Muscle of arm (tissue), 12 donors: ENCODE measurements around the gene MAMSTR. TPM values are rescaled to one million over a fixed set of nuclear protein-coding genes. Genes with fewer than 3 reads are reported as not detected.
"Not testable (repeated sequence)": the region's sequence is repeated elsewhere in the genome, so short reads cannot be mapped to it uniquely, and the experiment has no call there.

Experiments used
- DNase-seq: peaks from one replicate; pipeline ENCODE4 v3.0.0-alpha.2; 2013
- polyA plus RNA-seq, 12 donors: library from polyadenylated mRNA; unstranded; fragments of 120-200 nt; gene quantifications; one replicate each; pipeline ENCODE4 v1.2.1, GENCODE V29; 2013; ENCODE audit not compliant: insufficient read length in 12 of 12

MAMSTR gene
- polyA plus RNA-seq, 12 donors, result 56.7 to 184 (median 98.5) TPM; not detected in 1

GRCh38 chr19:48693629-48694028 is 25.9 kb downstream of the MAMSTR start:
- not testable (repeated sequence) for DNase-seq

GRCh38 chr19:48689449-48689848 is 30.1 kb downstream of the MAMSTR start:
- DNase-seq, result no peak

DNA sequence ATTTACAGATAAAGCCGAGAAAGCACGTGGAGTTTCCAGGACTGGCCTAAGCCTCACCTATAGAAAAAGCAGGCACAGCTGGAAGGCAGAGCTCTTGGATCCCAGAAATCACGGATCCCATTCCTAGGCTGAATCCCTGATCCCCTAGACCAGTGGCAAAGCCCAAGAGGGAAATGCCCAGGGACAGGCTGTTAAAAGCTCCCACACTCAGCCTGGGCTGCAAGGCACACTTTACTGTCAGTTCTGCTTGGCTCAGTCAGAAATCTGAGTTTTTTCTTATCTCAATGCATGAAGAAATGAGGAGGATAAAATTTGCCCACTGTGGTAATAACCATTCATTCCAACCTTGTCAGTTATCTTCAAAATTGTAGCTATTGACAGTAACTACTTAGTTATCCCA is 31.7 kb downstream of the MAMSTR start:
- DNase-seq, result no peak

DNA sequence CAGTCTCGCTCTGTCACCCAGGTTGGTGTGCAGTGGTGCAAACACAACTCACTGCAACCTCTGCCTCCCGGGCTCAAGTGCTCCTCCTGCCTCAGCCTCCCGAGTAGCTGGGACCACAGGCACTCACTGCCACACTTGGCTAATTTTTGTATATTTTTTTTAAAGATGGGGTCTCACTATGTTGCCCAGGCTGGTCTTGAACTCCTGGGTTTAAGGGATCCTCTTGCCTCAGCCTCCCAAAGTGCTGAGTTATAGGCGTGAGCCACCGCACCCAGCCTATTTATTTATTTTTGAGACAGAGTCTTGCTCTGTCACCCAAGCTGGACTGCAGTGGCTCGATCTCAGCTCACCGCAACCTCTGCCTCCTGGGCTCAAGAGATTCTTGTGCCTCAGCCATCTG is 32.9 kb downstream of the MAMSTR start:
- DNase-seq, result not testable (repeated sequence)

DNA sequence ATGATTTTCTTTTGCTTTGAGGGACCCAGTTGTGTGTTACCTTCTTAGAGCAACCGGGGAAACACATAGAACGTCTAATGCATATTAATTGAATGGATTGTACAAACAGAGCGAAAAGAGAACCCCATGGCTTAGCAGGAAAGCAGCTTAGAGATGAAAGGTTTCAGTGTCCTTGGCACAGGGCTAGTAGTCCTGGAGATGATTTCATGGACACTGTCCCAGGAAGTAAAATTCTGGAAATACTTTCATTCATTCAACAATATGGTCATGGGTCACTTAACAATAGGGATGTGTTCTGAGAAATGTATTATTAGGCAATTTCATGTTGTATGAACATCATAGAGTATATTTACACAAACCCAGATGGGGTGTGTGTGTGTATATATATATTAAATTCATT is 33.4 kb downstream of the MAMSTR start:
- DNase-seq, result no peak

DNA sequence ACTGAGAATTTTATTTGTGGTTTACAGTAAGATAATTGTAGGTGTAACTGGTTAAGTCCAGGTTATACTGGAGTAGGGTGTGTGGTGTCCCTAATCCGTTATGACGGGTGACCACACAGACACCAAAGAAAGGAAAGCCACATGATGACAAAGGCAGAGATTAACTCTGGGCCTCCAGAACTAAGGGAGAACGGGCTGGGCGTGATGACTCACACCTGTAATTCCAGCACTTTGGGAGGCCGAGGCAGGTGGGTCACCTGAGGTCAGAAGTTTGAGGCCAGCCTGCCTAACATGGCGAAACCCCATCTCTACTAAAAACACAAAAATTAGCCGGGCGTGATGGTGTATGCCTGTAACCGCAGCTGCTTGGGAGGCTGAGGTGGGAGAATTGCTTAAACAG is 33.9 kb downstream of the MAMSTR start:
- DNase-seq, result no peak

- peak; percentile 73 for DNase-seq
These were observed 36.2 kb downstream of the MAMSTR start for GRCh38 chr19:48683349-48683748.

- no peak for DNase-seq
These were observed 38.4 kb downstream of the MAMSTR start for GRCh38 chr19:48681127-48681470.

DNA sequence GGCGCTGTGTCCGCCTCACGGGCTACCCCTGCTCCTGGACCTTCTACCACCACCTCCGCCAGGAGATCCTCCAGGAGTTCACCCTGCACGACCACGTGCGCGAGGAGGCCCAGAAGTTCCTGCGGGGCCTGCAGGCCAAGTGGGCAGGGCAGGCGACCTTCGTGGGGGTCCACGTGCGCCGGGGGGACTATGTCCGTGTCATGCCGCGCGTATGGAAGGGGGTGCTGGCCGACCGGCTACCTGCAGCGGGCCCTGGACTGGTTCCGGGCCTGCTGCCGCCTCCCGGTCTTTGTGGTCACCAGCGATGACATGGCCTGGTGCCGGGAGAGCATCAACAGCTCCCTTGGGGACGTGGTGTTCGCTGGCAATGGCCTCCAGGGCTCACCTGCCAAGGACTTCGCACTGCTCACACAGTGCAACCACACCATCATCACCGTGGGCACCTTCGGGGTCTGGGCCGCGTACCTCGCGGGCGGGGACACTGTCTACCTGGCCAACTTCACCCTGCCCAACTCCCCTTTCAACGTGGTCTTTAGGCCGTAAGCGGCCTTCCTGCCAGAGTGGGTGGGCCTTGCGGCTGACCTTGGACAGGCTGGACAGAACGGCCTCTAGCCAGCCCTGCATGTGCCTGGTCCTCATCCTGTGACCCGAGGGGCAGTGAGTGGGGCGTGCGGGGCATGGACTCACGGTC is 38.9 kb downstream of the MAMSTR start:
- no peak for DNase-seq

DNA sequence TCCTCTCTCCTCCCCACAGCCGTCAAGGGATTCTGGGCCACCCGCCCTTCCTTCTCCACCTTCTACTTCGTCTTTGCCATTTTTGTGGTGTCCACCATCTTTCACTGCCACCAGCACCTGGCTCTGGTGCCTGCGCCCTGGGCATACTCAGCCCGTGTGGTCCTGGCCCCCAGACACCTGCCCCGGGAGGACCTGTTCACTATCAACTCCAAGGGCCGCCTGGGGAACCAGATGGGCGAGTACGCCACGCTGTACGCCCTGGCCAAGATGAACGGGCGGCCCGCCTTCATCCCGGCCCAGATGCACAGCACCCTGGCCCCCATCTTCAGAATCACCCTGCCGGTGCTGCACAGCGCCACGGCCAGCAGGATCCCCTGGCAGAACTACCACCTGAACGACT is 39.5 kb downstream of the MAMSTR start:
- DNase-seq, result not testable (repeated sequence)

- no peak for DNase-seq
These were observed 41.3 kb downstream of the MAMSTR start for GRCh38 chr19:48678201-48678600.

DNA sequence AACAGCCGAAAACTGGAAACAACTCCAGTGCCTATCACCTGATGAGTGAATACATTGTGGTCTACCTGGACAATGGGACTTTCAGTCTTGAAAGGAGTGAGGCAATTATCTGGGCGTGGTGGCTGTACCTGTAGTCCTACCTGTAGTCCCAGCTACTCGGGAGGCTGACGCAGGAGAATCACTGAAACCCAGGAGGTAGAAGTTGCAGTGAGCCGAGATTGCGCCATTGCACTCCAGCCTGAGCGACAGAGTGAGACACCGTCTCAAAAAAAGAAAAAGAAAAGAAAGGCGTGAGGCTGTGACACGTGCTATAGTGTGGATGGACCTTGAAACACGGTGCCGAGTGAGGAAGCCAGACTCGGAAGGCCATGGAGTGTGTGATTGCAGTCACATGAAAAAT is 42.6 kb downstream of the MAMSTR start:
- DNase-seq, result no peak

GRCh38 chr19:48676487-48676886 is 43.0 kb downstream of the MAMSTR start:
- no peak for DNase-seq

DNA sequence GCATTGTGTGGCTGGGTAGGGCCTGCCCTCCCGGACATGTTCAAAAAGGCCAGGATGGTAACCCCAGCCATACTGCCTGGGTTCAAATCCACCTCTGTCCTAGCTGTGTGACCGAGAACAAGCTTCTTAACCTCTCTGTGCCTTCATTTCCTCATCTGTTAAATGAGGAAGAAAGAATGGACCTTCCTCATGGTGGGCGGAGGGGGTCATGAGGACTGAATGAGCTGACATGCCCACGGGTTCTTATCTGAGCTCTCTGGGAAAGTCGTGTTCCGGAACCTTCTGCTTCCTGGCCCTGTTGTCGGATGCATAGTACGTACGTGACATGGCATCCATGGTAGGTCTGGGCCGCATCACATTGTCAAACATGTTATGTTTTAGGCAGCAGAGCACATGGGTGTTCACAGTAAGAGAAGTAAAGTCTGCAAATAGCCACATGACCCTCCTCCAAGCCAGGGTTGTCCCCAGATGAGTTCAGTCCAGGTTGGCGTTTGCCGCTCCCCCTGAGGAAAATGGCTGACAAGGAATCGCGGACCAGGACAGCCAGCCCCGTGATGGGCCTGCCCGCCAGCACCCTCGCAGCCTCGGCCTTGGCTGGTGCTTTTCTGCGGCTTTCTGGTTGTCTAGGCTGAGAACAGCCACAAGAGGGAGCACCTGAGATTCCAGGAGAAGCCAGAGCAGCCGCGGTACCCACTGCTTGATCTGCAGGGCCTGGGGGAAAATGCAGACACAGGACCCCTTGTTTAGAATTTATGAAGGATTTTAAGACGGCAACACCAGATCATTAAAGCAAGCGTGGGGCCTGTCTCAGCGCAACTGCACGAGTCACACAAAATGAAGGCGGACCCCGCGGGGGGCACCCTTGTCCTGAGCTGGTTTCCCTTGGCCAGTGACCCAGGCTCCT is 44.4 kb downstream of the MAMSTR start:
- DNase-seq, result peak; percentile 82

GRCh38 chr19:48674216-48674809 is 45.2 kb downstream of the MAMSTR start:
- DNase-seq, result no peak

DNA sequence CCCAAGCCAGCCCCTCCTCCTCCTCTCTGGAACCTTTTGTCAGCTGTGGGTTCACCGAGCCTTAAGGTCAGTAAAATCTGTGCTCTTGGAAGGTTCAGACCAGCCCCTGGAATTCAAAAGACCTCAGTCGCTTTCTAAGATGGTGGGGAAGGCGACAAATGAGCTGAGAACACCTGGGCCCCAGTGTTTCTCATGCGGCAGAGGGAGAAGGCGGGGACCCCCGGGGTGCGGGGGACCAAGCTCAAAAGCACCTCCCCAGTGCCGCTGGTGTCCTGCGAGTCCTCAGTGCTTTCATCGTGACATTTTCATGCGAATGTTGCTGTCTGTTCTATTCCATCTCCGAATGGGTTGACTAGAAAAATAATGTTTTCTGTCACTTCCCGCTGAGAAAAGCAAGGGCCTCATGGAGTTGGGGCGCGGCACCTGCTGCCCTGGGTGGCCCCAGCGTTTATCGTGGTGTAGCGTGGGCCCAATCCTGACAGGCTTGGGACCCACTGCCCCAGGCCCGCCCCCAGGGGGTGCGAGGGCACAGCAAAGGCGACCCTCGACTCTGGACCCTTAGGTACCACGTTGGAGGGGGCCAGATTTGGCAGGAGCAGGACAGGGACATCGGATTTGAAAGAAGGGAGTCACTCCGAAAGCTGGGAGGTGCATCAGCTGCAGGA is 46.0 kb downstream of the MAMSTR start:
- DNase-seq, result no peak

DNA sequence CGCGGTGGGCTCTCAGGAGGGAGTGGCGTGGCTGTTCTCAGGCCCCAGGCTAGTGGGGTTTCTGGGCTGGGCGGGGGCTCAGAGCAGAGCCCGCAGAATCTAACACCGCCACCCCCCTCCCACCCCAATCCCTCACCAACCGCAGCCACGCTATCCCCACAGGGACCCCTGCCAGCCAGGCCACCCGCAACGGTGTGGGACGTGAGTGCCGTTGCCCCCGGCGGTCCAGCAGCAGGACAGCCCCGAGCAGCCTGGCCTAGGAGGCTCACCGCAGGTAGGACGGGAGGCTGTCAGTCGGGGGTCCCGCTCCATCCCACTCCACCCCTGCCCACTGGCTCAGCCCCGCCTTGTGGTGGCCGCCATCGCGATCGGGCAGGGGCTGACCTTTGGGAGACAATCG is 46.5 kb downstream of the MAMSTR start, which contains the start of gene NTN5:
Gene NTN5 (minus strand): TSS at position 24 of the 400 bp plus-strand sequence. CDS start 2,031 bp downstream, outside the sequence.
- no peak for DNase-seq

DNA sequence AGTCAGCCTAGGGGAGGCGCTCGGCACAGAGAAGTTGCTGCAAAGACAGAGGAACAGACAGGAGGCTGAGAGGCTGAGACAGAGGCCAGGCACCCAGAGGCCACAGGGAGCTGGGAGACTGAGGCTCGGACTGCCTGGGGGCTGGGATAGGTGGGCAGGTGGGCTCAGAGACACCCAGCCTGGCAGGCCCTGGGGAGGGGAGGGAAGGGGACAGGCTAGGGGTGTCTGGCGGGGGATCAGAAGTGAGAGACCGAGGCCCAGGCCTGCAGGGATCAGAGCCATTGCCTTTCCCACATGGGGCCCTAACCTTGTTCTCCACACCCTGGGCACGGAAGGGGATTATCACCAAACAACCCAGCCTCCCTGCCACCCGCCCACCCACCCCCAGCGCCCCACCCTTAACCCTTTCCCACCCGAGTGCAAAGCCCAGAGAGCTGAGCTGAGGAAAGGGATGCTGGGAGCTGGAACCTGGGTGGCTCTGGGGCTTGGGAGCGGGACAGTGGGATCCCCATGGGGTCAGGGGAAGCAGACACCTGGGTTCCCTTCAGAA is 48.0 kb downstream of the MAMSTR start:
- DNase-seq, result no peak

DNA sequence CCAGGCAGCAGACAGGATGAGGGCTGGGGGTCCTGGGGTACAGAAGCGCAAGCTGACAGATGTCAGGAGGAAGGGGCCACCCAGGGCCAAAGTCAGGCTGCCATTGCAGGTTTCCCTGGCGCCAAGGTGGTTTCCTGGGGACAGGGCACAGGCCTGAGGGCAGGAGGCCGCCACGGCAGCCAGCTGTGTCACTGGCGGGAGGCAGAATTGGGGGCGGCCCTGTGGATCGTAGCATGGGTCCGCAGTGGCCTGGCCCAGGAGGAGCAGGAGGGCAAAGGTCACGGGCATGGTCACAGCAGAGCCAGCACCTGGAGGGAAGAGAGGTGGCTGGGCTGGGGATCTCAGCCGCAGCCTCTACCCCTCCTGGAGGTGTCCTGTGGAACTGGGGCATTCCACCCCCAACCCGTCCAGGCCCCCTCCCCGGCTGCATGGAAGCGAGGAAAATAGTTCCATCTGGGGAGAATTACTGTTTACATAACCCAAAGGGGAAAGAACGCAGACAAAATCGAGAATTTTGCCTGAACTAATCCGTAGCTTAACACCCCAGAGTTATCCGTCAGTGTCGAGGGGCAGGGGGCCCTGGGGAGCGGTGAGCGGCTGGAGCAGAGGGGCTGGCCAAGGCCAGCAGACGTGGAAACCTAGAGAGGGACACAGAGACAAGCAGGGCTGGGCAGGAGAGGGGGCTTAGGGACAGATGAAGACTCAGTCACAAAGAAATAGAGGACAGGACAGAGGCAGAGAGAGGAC is 48.7 kb downstream of the MAMSTR start:
- no peak for DNase-seq

DNA sequence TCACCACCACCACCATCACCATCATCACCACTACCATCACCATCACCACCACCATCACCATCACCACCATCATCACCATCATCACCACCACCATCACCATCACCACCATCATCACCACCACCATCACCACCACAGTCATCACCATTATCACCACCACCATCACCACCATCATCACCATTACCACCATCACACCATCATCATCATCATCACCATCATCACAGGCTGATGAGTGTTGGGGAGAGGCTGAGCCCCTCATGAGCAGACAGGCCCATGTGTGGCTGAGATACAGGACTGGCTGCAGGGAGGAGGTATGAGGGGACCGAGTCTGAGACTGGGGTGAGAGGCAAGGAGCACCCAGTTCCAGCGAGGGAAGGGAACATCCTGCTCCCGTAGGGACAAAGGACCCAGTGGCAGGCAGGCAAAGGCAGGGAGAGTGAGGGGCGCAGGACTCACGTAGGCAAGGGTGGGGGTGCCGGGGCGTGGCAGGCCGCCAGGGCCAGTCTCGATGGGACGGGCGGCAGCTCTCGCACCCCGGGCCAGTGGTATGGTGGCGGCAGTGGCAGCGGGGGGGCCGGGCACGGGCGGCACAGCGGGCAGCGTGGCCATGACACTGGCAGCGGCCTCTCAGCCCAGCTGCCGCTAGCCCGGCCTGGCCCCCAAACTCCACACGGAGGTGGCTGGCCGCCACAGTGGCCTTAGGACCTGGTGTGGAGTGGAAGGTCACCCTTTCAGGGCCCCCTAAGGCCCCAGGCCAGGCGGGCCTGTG is 49.4 kb downstream of the MAMSTR start:
- no peak for DNase-seq
